BE2C (cell line): ENCODE data around the gene TCF7L2.

Experiments used
- DNase-seq: peaks from one replicate; pipeline ENCODE4 v3.0.0-alpha.2; 2020
- H3K27me3 ChIP-seq: fragments of 250-450 bp; sonication (Bioruptor Pico); 2 replicates; pipeline ENCODE4 v1.5.1; 2020; ENCODE audit warnings: mild to moderate bottlenecking
- H3K36me3 ChIP-seq: fragments of 250-450 bp; sonication (Bioruptor Pico); 2 replicates; pipeline ENCODE4 v1.5.1; 2020; ENCODE audit warnings: mild to moderate bottlenecking
- H3K4me1 ChIP-seq: fragments of 250-450 bp; sonication (Bioruptor Pico); 2 replicates; pipeline ENCODE4 v1.5.1; 2020
- H3K4me3 ChIP-seq: 2 replicates; pipeline ENCODE4 v1.5.1; 2011; ENCODE audit warnings: low read depth, low read length
- H3K9me3 ChIP-seq: fragments of 250-450 bp; sonication (Bioruptor Pico); 2 replicates; pipeline ENCODE4 v1.5.1; 2020
- TF ChIP-seq, protein P1 (sequence below): IDR thresholded peaks from 2 replicates; pipeline ENCODE4 v1.5.1; 2012; ENCODE audit warnings: mild to moderate bottlenecking, low read depth, low read length

TCF7L2 gene

DNA sequence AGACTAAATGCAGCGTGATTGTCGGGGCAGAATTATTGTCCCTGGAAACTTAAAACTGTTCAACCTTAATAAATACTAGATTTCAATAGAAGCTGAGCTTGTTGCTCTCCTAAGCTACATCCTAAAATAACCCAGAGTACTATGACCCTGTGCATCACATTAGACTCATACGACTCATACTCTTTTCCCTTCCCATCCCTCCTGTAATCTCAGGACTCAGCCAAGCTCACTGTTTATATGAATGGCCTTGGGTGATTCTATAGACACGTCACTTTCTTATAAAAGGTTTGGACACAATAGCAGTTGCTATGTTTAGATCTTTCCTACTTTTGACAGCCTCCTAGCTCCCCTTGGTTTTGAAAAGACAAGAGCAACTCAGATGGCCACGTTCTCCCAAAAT is 17.2 kb downstream of the TCF7L2 start:
- peaks cover 27% of the 10 kb centered on the region for H3K36me3 ChIP-seq
- H3K4me3 ChIP-seq = no peak overlapping the region
- no peaks in the 10 kb centered on the region for H3K9me3 ChIP-seq
- DNase-seq = no peak
- no peaks in the 10 kb centered on the region for H3K27me3 ChIP-seq
- peaks cover 18% of the 10 kb centered on the region for H3K4me1 ChIP-seq
- TF ChIP-seq, protein P1, sequence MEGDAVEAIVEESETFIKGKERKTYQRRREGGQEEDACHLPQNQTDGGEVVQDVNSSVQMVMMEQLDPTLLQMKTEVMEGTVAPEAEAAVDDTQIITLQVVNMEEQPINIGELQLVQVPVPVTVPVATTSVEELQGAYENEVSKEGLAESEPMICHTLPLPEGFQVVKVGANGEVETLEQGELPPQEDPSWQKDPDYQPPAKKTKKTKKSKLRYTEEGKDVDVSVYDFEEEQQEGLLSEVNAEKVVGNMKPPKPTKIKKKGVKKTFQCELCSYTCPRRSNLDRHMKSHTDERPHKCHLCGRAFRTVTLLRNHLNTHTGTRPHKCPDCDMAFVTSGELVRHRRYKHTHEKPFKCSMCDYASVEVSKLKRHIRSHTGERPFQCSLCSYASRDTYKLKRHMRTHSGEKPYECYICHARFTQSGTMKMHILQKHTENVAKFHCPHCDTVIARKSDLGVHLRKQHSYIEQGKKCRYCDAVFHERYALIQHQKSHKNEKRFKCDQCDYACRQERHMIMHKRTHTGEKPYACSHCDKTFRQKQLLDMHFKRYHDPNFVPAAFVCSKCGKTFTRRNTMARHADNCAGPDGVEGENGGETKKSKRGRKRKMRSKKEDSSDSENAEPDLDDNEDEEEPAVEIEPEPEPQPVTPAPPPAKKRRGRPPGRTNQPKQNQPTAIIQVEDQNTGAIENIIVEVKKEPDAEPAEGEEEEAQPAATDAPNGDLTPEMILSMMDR = no peak

DNA sequence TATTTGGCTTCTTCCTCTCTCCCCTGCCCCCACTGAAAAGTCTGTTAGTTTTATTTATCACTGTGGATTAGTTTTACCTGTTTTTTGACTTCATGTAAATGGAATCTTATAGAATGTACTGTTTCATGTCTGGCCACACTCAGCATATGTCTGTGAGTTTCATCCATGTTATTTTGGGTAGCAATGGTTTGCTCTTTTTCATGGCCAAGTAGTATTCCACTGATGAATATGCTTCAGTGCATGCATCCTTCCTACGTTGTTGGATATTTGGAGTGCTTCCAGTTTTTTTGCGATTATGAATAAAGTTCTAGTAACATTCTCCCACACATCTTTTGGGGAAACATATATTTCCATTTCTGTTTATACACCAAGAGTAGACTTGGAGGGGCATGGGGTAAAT is 19.1 kb downstream of the TCF7L2 start:
- peaks cover 28% of the 10 kb centered on the region for H3K36me3 ChIP-seq
- no peaks in the 10 kb centered on the region for H3K27me3 ChIP-seq
- H3K4me3 ChIP-seq = no peak overlapping the region
- DNase-seq = no peak
- TF ChIP-seq, protein P1 = no peak
- H3K4me1 ChIP-seq = peaks cover 15% of the 10 kb centered on the region
- no peaks in the 10 kb centered on the region for H3K9me3 ChIP-seq

DNA sequence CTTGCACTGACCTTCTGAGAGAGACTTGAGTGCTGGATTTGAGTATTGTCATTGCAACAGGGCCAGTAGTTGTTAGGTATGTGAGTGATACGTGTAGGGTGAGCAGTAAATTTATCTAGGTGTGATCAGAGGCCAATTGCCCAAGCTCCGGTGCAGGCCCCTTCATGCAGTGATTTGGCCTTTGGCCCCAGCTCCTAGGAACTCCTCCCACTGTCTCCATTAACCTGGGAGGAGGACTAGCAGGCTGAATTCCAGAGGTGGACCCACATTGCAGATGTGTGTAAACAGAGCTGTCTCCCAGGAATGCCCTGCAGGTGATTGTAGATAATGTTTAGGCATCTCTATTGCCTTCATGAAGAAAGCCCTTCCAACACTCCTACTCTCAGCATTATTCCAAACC is 19.5 kb downstream of the TCF7L2 start:
- no peak overlapping the region for H3K4me3 ChIP-seq
- TF ChIP-seq, protein P1 = no peak
- H3K27me3 ChIP-seq = no peaks in the 10 kb centered on the region
- H3K36me3 ChIP-seq = peaks cover 28% of the 10 kb centered on the region
- peaks cover 12% of the 10 kb centered on the region for H3K4me1 ChIP-seq
- DNase-seq = no peak
- no peaks in the 10 kb centered on the region for H3K9me3 ChIP-seq

DNA sequence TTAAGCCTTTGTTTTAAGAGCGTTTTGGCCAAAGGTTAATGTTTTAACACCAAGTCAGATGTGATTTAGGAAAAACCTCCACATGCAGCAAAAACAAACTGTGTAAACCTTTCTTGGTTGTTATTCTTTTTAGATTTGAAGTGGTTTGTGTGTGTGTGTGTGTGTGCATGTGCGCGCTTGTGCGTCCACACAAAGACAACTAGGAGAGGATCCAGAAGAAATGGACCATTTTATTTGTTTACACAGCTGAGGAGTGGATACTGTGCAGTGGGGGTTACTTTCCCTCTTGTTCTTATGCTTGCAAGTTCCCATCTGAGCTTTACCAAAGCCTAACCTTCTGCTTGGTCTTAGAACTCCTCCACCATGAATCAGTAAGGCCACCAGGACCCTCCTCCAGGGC is 20.0 kb downstream of the TCF7L2 start:
- Histone ChIP-seq H3K9me3 (no peaks in the 10 kb centered on the region), H3K36me3 (peaks cover 28% of the 10 kb centered on the region)

GRCh38 chr10:112972606-112973005 is 22.6 kb downstream of the TCF7L2 start:
- Histone ChIP-seq H3K9me3 (no peaks in the 10 kb centered on the region), H3K27me3 (no peaks in the 10 kb centered on the region), H3K4me3 (no peak overlapping the region), H3K36me3 (peaks cover 25% of the 10 kb centered on the region), H3K4me1 (peaks cover 4% of the 10 kb centered on the region; the same call in 1 of the 2 replicates)
- no peak for DNase-seq
- TF ChIP-seq, protein P1 = no peak

More for the DNA sequence above, 20.0 kb downstream of the TCF7L2 start:
- TF ChIP-seq, protein P1 = no peak
- no peak for DNase-seq
- Histone ChIP-seq H3K27me3 (no peaks in the 10 kb centered on the region), H3K4me3 (no peak overlapping the region), H3K4me1 (peaks cover 12% of the 10 kb centered on the region)

DNA sequence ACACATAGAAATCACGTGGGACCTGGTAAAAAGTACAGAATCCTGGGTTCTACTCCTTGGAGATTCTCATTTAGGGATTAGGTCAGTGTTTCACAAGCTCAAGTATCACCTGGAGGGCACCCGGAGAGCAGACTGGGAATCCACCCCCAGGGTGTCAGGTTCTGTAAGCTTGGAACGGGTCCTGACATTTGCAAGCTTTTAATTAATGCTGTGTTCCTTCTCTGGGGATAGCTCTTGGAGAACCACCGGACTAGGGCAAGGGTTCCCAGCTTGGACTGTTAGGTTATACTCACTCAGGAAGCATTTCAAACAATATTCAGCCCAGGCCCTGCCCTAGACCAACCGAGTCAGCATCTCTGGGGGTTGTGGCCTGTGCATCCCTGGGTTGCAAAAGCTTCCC is 23.0 kb downstream of the TCF7L2 start:
- TF ChIP-seq, protein P1 = no peak
- no peaks in the 10 kb centered on the region for H3K9me3 ChIP-seq
- H3K4me3 ChIP-seq = no peak overlapping the region
- H3K4me1 ChIP-seq = peaks cover 4% of the 10 kb centered on the region; the same call in 1 of the 2 replicates
- no peaks in the 10 kb centered on the region for H3K27me3 ChIP-seq
- DNase-seq = no peak
- peaks cover 21% of the 10 kb centered on the region for H3K36me3 ChIP-seq
